Measurements from ENCODE around the gene TMEM40. TPM values are rescaled to one million over a fixed set of nuclear protein-coding genes. Genes with fewer than 3 reads are reported as not detected.

The TMEM40 gene
- total RNA-seq, 1 experiment from 2014 or later, result not detected

GRCh38 chr3:12695112-12695511, 63.9 kb downstream of the TMEM40 start:
- in situ Hi-C loops (cut with HindIII; ENCODE audit: low sequenced_read_pairs), result no loop called here
- DNase-seq (ENCODE audit: low spot score), result no peak

GRCh38 chr3:12692444-12692843, 66.6 kb downstream of the TMEM40 start:
- DNase-seq (ENCODE audit: low spot score), result no peak
- in situ Hi-C loops (cut with HindIII; ENCODE audit: low sequenced_read_pairs), result no loop called here

- no peak for DNase-seq (ENCODE audit: low spot score)
Observed at GRCh38 chr3:12689997-12690711, 68.9 kb downstream of the TMEM40 start.

GRCh38 chr3:12687948-12688347, 71.1 kb downstream of the TMEM40 start:
- in situ Hi-C loops (cut with HindIII; ENCODE audit: low sequenced_read_pairs), result no loop called here
- DNase-seq (ENCODE audit: low spot score), result no peak

More at GRCh38 chr3:12689997-12690711, 68.9 kb downstream of the TMEM40 start:
- in situ Hi-C loops (cut with HindIII; ENCODE audit: low sequenced_read_pairs), result no loop called here

- DNase-seq (ENCODE audit: low spot score), result no peak
- in situ Hi-C loops (cut with HindIII; ENCODE audit: low sequenced_read_pairs), result no loop called here
Observed at GRCh38 chr3:12686096-12686495, 73.0 kb downstream of the TMEM40 start.

Other genes with a start within 250 kb of the TMEM40 start
- gene MKRN2OS, start 213.8 kb downstream of the TMEM40 start, total RNA-seq (2014; rRNA removed; shearing (Covaris generic)), result not detected in 2 replicates
- 24.0 TPM in 2 replicates for gene MKRN2, start 202.2 kb downstream of the TMEM40 start, total RNA-seq (2014; rRNA removed; shearing (Covaris generic))
- gene RAF1, start 95.1 kb downstream of the TMEM40 start, total RNA-seq (2014; rRNA removed; shearing (Covaris generic)), result 84.3 and 84.4 TPM in 2 replicates
- gene CAND2, start 37.4 kb upstream of the TMEM40 start, total RNA-seq (2014; rRNA removed; shearing (Covaris generic)), result 19.2 and 20.2 TPM in 2 replicates
- gene RPL32, start 82.3 kb upstream of the TMEM40 start, total RNA-seq (2014; rRNA removed; shearing (Covaris generic)), result 2,015 and 2,172 TPM in 2 replicates